ENCODE measurements around the gene LVRN. TPM values are rescaled to one million over a fixed set of nuclear protein-coding genes. Genes with fewer than 3 reads are reported as not detected.
"Not testable (repeated sequence)": the region's sequence is repeated elsewhere in the genome, so short reads cannot be mapped to it uniquely, and the experiment has no call there.

The LVRN gene
- total RNA-seq = 1 to 10 TPM; 1.0 to 1.8 (median 1.6) TPM
- long read RNA-seq, donor 1, partial matches to known transcripts = 0 of 1 reads
- long read RNA-seq, donor 1, other reads (novel, unspliced or antisense) = 1 of 1 reads
- long read RNA-seq, donor 2, full-length matches to known transcripts = 1 of 1 reads
- long read RNA-seq, donor 2, partial matches to known transcripts = 0 of 1 reads
- long read RNA-seq, donor 2, other reads (novel, unspliced or antisense) = 0 of 1 reads

GRCh38 chr5:115962239-115962564 is at the start of gene LVRN:
LVRN (plus strand) TSS chr5:115962475; CDS start chr5:115962618, 143 bp downstream.
- H3K4me1 ChIP-seq (ENCODE audit: low read depth) = no peaks in the 10 kb centered on the region
- H3K36me3 ChIP-seq (ENCODE audit: low read depth) = no peaks in the 10 kb centered on the region
- TF ChIP-seq CTCF (IDR thresholded peaks at IDR 0.05) = no peak
- no peaks in the 10 kb centered on the region for H3K9me3 ChIP-seq
- no peak for DNase-seq
- intact Hi-C loops (cut with DNase I, micrococcal nuclease) = no loop called here
- no peak for ATAC-seq
- no peak within 1 kb of the TSS for H3K4me3 ChIP-seq

- ATAC-seq; H3K4me3 ChIP-seq; DNase-seq; H3K36me3 ChIP-seq (ENCODE audit: low read depth); H3K9me3 ChIP-seq; intact Hi-C loops (cut with DNase I, micrococcal nuclease); H3K4me1 ChIP-seq (ENCODE audit: low read depth): not testable (repeated sequence)
These were observed 48.5 kb upstream of the LVRN start for GRCh38 chr5:115913623-115914400.

GRCh38 chr5:115920171-115920725 is 42.0 kb upstream of the LVRN start:
- DNase-seq = no peak
- intact Hi-C loops (cut with DNase I, micrococcal nuclease) = no loop called here
- Histone ChIP-seq H3K4me3 (no peak overlapping the region), H3K9me3 (no peaks in the 10 kb centered on the region), H3K4me1 (ENCODE audit: low read depth) (no peaks in the 10 kb centered on the region), H3K36me3 (ENCODE audit: low read depth) (no peaks in the 10 kb centered on the region)
- no peak for ATAC-seq
- TF ChIP-seq CTCF (IDR thresholded peaks at IDR 0.05) = no peak

GRCh38 chr5:115928578-115929407 is 33.5 kb upstream of the LVRN start:
- DNase-seq; H3K36me3 ChIP-seq (ENCODE audit: low read depth); H3K4me3 ChIP-seq; H3K9me3 ChIP-seq; H3K4me1 ChIP-seq (ENCODE audit: low read depth); intact Hi-C loops (cut with DNase I, micrococcal nuclease); ATAC-seq: not testable (repeated sequence)

- H3K36me3 ChIP-seq (ENCODE audit: low read depth); H3K9me3 ChIP-seq; DNase-seq; intact Hi-C loops (cut with DNase I, micrococcal nuclease); ATAC-seq; H3K4me3 ChIP-seq; H3K4me1 ChIP-seq (ENCODE audit: low read depth): not testable (repeated sequence)
These were observed 32.1 kb upstream of the LVRN start for GRCh38 chr5:115930171-115930570.

GRCh38 chr5:115930630-115931337 is 31.5 kb upstream of the LVRN start:
- Histone ChIP-seq H3K9me3 (no peaks in the 10 kb centered on the region), H3K4me3 (no peak overlapping the region), H3K4me1 (ENCODE audit: low read depth) (no peaks in the 10 kb centered on the region), H3K36me3 (ENCODE audit: low read depth) (no peaks in the 10 kb centered on the region)
- intact Hi-C loops (cut with DNase I, micrococcal nuclease) = no loop called here
- ATAC-seq = no peak
- TF ChIP-seq CTCF (IDR thresholded peaks at IDR 0.05) = no peak
- no peak for DNase-seq
